ENCODE data around the gene REV1. TPM values are rescaled to one million over a fixed set of nuclear protein-coding genes. Genes with fewer than 3 reads are reported as not detected.

Gene REV1
- total and polyA plus RNA-seq, 2 donors (not counting 3 experiments of a cell fraction or from before 2014, with no cell fraction given) = 16.6 to 50.3 TPM

- no peaks in the 10 kb centered on the region for H3K9me1 ChIP-seq (replicated peaks; ENCODE audit: control insufficient read depth, extremely low read depth, insufficient read depth, low read length)
- ChIA-PET CTCF (interaction anchor here (1.5 kb wide), 1 partner anchor 11 kb away, joined by 3 read pairs; no protein-coding TSS in a partner anchor), POLR2A (no interaction called here)
- H3K4me1 ChIP-seq (ENCODE audit: control insufficient read depth, extremely low read depth, insufficient read depth, low read length) = peaks cover 16% of the 10 kb centered on the region
- DNase-seq (ENCODE audit: low read depth, low spot score) (peak; percentile 85), FAIRE-seq (peak; percentile 12)
- H3K79me2 ChIP-seq (ENCODE audit: control insufficient read depth, insufficient read depth, low read length) = peaks cover 15% of the 10 kb centered on the region
- H3K4me3 ChIP-seq (replicated peaks in 1 of 3; ENCODE audit: insufficient read depth in 1 of 3, low read depth in 1 of 3, low read length in 3 of 3) = no peak overlapping the region
- H4K20me1 ChIP-seq (replicated peaks; ENCODE audit: control insufficient read depth, extremely low read depth, insufficient read depth, low read length) = no peaks in the 10 kb centered on the region
- TF ChIP-seq FOS (IDR thresholded peaks at IDR 0.05; ENCODE audit: borderline replicate concordance, insufficient read depth, low read length) (peak; percentile 37), CTCF (IDR thresholded peaks at IDR 0.05; ENCODE audit: extremely low read depth in 1 of 2, insufficient read depth in 1 of 2, low read depth in 1 of 2, low read length in 2 of 2) (no peak)
- H2AFZ ChIP-seq (ENCODE audit: low read depth, low read length) = no peak overlapping the region
- no TSS peak for BruUV-seq (replicated peaks)
- no peaks in the 10 kb centered on the region for H3K27me3 ChIP-seq (ENCODE audit: control insufficient read depth in 2 of 2, insufficient read depth in 2 of 2, low read length in 2 of 2)
- dilution Hi-C loops (cut with MboI; ENCODE audit: extremely low pct_ligation_motif_present, low sequenced_read_pairs) = no loop called here
- no peak overlapping the region for H3K9ac ChIP-seq (replicated peaks; ENCODE audit: extremely low read depth, insufficient read depth, low read length)
- intact Hi-C loops (cut with micrococcal nuclease) = no loop called here
- H3K9me3 ChIP-seq (replicated peaks; ENCODE audit: control insufficient read depth, insufficient read depth, low read length) = no peaks in the 10 kb centered on the region
- peaks cover 13 to 40% of the 10 kb centered on the region in 2 experiments for H3K36me3 ChIP-seq (ENCODE audit: control insufficient read depth in 2 of 2, extremely low read depth in 1 of 2, insufficient read depth in 2 of 2, low read length in 2 of 2)
- H3K27ac ChIP-seq (ENCODE audit: insufficient read depth, low read depth, low read length) = peak overlapping the region; percentile 48
- no peak overlapping the region for H3K4me2 ChIP-seq (ENCODE audit: insufficient read depth, low read length)
Measured at GRCh38 chr2:99425022-99425421, 64.8 kb downstream of the REV1 start.

- FAIRE-seq = no peak
Measured at GRCh38 chr2:99424371-99424770, 65.4 kb downstream of the REV1 start.

More at GRCh38 chr2:99424371-99424770, 65.4 kb downstream of the REV1 start:
- Histone ChIP-seq H3K9me3 (replicated peaks; ENCODE audit: control insufficient read depth, insufficient read depth, low read length) (no peaks in the 10 kb centered on the region), H3K36me3 (ENCODE audit: control insufficient read depth in 2 of 2, extremely low read depth in 1 of 2, insufficient read depth in 2 of 2, low read length in 2 of 2) (peaks cover 17 to 36% of the 10 kb centered on the region in 2 experiments), H3K4me2 (ENCODE audit: insufficient read depth, low read length) (no peak overlapping the region), H3K9me1 (replicated peaks; ENCODE audit: control insufficient read depth, extremely low read depth, insufficient read depth, low read length) (no peaks in the 10 kb centered on the region), H4K20me1 (replicated peaks; ENCODE audit: control insufficient read depth, extremely low read depth, insufficient read depth, low read length) (no peaks in the 10 kb centered on the region), H3K9ac (replicated peaks; ENCODE audit: extremely low read depth, insufficient read depth, low read length) (no peak overlapping the region), H3K27ac (ENCODE audit: insufficient read depth, low read depth, low read length) (peak overlapping the region; percentile 36), H2AFZ (ENCODE audit: low read depth, low read length) (no peak overlapping the region), H3K27me3 (ENCODE audit: control insufficient read depth in 2 of 2, insufficient read depth in 2 of 2, low read length in 2 of 2) (no peaks in the 10 kb centered on the region), H3K79me2 (ENCODE audit: control insufficient read depth, insufficient read depth, low read length) (peaks cover 15% of the 10 kb centered on the region), H3K4me3 (replicated peaks in 1 of 3; ENCODE audit: insufficient read depth in 1 of 3, low read depth in 1 of 3, low read length in 3 of 3) (no peak overlapping the region), H3K4me1 (ENCODE audit: control insufficient read depth, extremely low read depth, insufficient read depth, low read length) (peaks cover 16% of the 10 kb centered on the region)
- intact Hi-C loops (cut with micrococcal nuclease) = loop anchor here (5.0 kb wide), 1 partner anchor 68 kb away; the partner anchor contains the start of gene REV1
- no peak for TF ChIP-seq FOS (IDR thresholded peaks at IDR 0.05; ENCODE audit: borderline replicate concordance, insufficient read depth, low read length)
- no peak for TF ChIP-seq CTCF (IDR thresholded peaks at IDR 0.05; ENCODE audit: extremely low read depth in 1 of 2, insufficient read depth in 1 of 2, low read depth in 1 of 2, low read length in 2 of 2)
- no peak for TF ChIP-seq MAX (IDR thresholded peaks at IDR 0.05; ENCODE audit: insufficient read depth, insufficient read length)
- TF ChIP-seq MYC (IDR thresholded peaks at IDR 0.05; ENCODE audit: low read depth, low read length) = no peak
- TF ChIP-seq JUN (IDR thresholded peaks at IDR 0.05; ENCODE audit: borderline replicate concordance, insufficient read depth, insufficient read length, low read depth) = no peak
- TF ChIP-seq EZH2 (IDR thresholded peaks at IDR 0.05; ENCODE audit: borderline replicate concordance, low read depth, low read length, severe bottlenecking) = no peak
- TF ChIP-seq GATA2 (IDR thresholded peaks at IDR 0.05; ENCODE audit: insufficient read depth, insufficient read length, low read depth, low read length) = no peak
- TF ChIP-seq POLR2A (IDR thresholded peaks at IDR 0.05; ENCODE audit: low read depth, low read length) = no peak
- TF ChIP-seq POLR2AphosphoS5 (IDR thresholded peaks at IDR 0.05; ENCODE audit: insufficient read depth, low read depth, low read length) = no peak
- dilution Hi-C loops (cut with MboI; ENCODE audit: extremely low pct_ligation_motif_present, low sequenced_read_pairs) = no loop called here
- no TSS peak for BruUV-seq (replicated peaks)
- POLR2A ChIA-PET = no interaction called here
- no peak for DNase-seq (ENCODE audit: low read depth, low spot score)
- CTCF ChIA-PET = no interaction called here
